SK-N-MC (cell line): ENCODE measurements around the gene IL1RN.

Source experiments
- EZH2 ChIP-seq: fragments of 200-600 bp; sonication (generic); IDR thresholded peaks from one replicate; pipeline ENCODE4 v1.6.1; 2017; ENCODE audit warnings: antibody characterized with exemption
- POLR2AphosphoS5 ChIP-seq: IDR thresholded peaks from 2 replicates; pipeline ENCODE4 v1.6.1; 2012; ENCODE audit warnings: mild to moderate bottlenecking, low read depth, low read length, borderline replicate concordance

GRCh38 chr2:113084249-113085000 is 43.0 kb upstream of the IL1RN start:
- TF ChIP-seq POLR2AphosphoS5 = no peak
- TF ChIP-seq EZH2 = no peak
